Vein endothelial cell (primary cell): ENCODE results near the gene ZP3. TPM values are rescaled to one million over a fixed set of nuclear protein-coding genes. Genes with fewer than 3 reads are reported as not detected.

Source experiments
- total RNA-seq: library from RNA; depleted of rRNA; stranded (reverse); fragments of >200 nt; gene quantifications from 2 replicates; pipeline ENCODE4 v1.2.3, GENCODE V29; 2012

The ZP3 gene
- total RNA-seq = 4.2 and 6.5 TPM in 2 replicates

GRCh38 chr7:76424413-76425111, at the start of gene ZP3:
Gene ZP3, plus strand, starts transcription at chr7:76424950. Its CDS starts 15 bp downstream, at chr7:76424965.

DNA sequence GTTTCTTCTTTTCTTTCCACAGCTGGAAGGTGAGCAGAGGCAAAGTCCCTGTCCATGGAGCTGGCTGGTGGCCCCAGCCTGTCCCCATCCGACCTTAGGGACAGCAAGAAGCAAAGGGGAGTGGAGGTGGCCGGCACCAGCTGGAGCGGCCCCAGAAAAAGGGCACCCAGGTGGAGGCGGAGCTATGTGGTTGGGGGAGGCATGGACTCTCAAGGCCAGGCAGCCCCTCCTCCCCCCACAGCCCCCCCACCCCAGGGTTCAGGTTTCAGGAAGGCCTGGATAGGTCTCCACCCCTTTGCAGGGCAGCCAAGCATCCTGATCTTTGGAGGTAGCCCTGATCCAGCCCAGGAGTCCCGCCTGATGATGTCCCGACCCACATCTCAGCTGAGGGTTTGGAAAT, 15.2 kb upstream of the ZP3 start, which contains the start of gene SSC4D:
Gene SSC4D, minus strand, starts transcription at position 161 of the 400 bp plus-strand sequence. CDS start 5,258 bp downstream, outside the sequence.

GRCh38 chr7:76461464-76462101, 36.8 kb downstream of the ZP3 start, which contains the start of gene DTX2:
Gene DTX2, plus strand, starts transcription at chr7:76461709. Its CDS starts 18,801 bp downstream, at chr7:76480510.

Other genes starting within 250 kb of the ZP3 start
- gene SRRM3, start 223.1 kb upstream of the ZP3 start, total RNA-seq = 0.67 and 2.6 TPM in 2 replicates
- 166 and 226 TPM in 2 replicates for gene HSPB1, start 122.3 kb upstream of the ZP3 start, total RNA-seq
- 188 and 211 TPM in 2 replicates for gene YWHAG, start 66.0 kb upstream of the ZP3 start, total RNA-seq
- gene SSC4D, start 15.3 kb upstream of the ZP3 start, total RNA-seq = 0.38 and 0.65 TPM in 2 replicates
- gene DTX2, start 36.8 kb downstream of the ZP3 start, total RNA-seq = 6.9 and 7.3 TPM in 2 replicates
- not detected in 2 replicates for gene UPK3B, start 85.6 kb downstream of the ZP3 start, total RNA-seq
- under 0.01 TPM in 1 of 2 replicates, not detected in the other for gene SPDYE16, start 118.3 kb downstream of the ZP3 start, total RNA-seq
- 9.5 and 11.8 TPM in 2 replicates for gene POMZP3, start 202.3 kb downstream of the ZP3 start, total RNA-seq